H9 (cell line): Measurements from ENCODE around the gene LEPR. TPM values are rescaled to one million over a fixed set of nuclear protein-coding genes. Genes with fewer than 3 reads are reported as not detected.

Experiments
- DNase-seq: peaks from one replicate; pipeline ENCODE4 v3.0.0-alpha.2; 2017
- H2AFZ ChIP-seq: one replicate; pipeline ENCODE4 v1.6.1; 2013; ENCODE audit warnings: mild to moderate bottlenecking, low read length, control low read depth, moderate library complexity
- H2AK5ac ChIP-seq: 2 replicates; pipeline ENCODE4 v1.6.1; 2013; ENCODE audit warnings: low read length, control low read depth, mixed read lengths; ENCODE audit not compliant: insufficient read length
- H2BK120ac ChIP-seq: one replicate; pipeline ENCODE4 v1.6.1; 2013; ENCODE audit warnings: low read depth, mild to moderate bottlenecking, low read length, control low read depth, inconsistent platforms; ENCODE audit not compliant: poor library complexity, severe bottlenecking
- H2BK12ac ChIP-seq: 2 replicates; pipeline ENCODE4 v1.6.1; 2013; ENCODE audit warnings: low read length, control low read depth, mixed read lengths, low read depth; ENCODE audit not compliant: insufficient read length
- H2BK15ac ChIP-seq: 2 replicates; pipeline ENCODE4 v1.6.1; 2013; ENCODE audit warnings: low read depth, low read length, control low read depth
- H2BK20ac ChIP-seq: one replicate; pipeline ENCODE4 v1.6.1; 2013; ENCODE audit warnings: low read depth, mild to moderate bottlenecking, low read length, control low read depth, inconsistent platforms; ENCODE audit not compliant: poor library complexity, severe bottlenecking
- H2BK5ac ChIP-seq: 2 replicates; pipeline ENCODE4 v1.6.1; 2013; ENCODE audit warnings: low read length, control low read depth, mixed read lengths; ENCODE audit not compliant: insufficient read length
- H3K14ac ChIP-seq: 2 replicates; pipeline ENCODE4 v1.6.1; 2013; ENCODE audit warnings: low read length, control low read depth; ENCODE audit not compliant: insufficient read depth
- H3K18ac ChIP-seq: 2 replicates; pipeline ENCODE4 v1.6.1; 2013; ENCODE audit warnings: low read depth, mild to moderate bottlenecking, mixed read lengths, low read length, control low read depth; ENCODE audit not compliant: insufficient read length
- H3K23ac ChIP-seq: 2 replicates; pipeline ENCODE4 v1.6.1; 2013; ENCODE audit warnings: low read length, control low read depth, mixed read lengths, low read depth; ENCODE audit not compliant: insufficient read length
- H3K23me2 ChIP-seq: 2 replicates; pipeline ENCODE4 v1.6.1; 2013; ENCODE audit warnings: low read depth, mild to moderate bottlenecking, mixed read lengths, low read length, control low read depth; ENCODE audit not compliant: insufficient read length, poor library complexity, severe bottlenecking
- H3K27ac ChIP-seq: 2 replicates; pipeline ENCODE4 v1.5.1; 2013; ENCODE audit warnings: low read length, control low read depth, mixed read lengths, low read depth; ENCODE audit not compliant: insufficient read length
- H3K27me3 ChIP-seq: 2 replicates; pipeline ENCODE4 v1.6.1; 2013; ENCODE audit warnings: low read length, control low read depth, inconsistent platforms; ENCODE audit not compliant: insufficient read depth
- H3K4ac ChIP-seq: 2 replicates; pipeline ENCODE4 v1.6.1; 2013; ENCODE audit warnings: low read depth, mild to moderate bottlenecking, control low read depth, inconsistent platforms, low read length, moderate library complexity
- H3K4me1 ChIP-seq: 2 replicates; pipeline ENCODE4 v1.6.1; 2013; ENCODE audit warnings: low read length, control low read depth, inconsistent platforms; ENCODE audit not compliant: insufficient read depth
- H3K4me2 ChIP-seq: 2 replicates; pipeline ENCODE4 v1.6.1; 2013; ENCODE audit warnings: low read length, control low read depth, mixed read lengths; ENCODE audit not compliant: insufficient read length, insufficient read depth
- H3K56ac ChIP-seq: 2 replicates; pipeline ENCODE4 v1.6.1; 2013; ENCODE audit warnings: low read depth, mild to moderate bottlenecking, mixed read lengths, low read length, control low read depth; ENCODE audit not compliant: insufficient read length
- H3K79me1 ChIP-seq: 2 replicates; pipeline ENCODE4 v1.6.1; 2013; ENCODE audit warnings: low read depth, mild to moderate bottlenecking, moderate library complexity, low read length, control low read depth, inconsistent platforms; ENCODE audit not compliant: insufficient read depth, poor library complexity, severe bottlenecking
- H3K79me2 ChIP-seq: 2 replicates; pipeline ENCODE4 v1.6.1; 2013; ENCODE audit warnings: low read length, control low read depth, inconsistent platforms; ENCODE audit not compliant: insufficient read depth
- H3K9ac ChIP-seq: 2 replicates; pipeline ENCODE4 v1.6.1; 2013; ENCODE audit warnings: low read length, control low read depth, mixed read lengths; ENCODE audit not compliant: insufficient read length; ENCODE audit errors: extremely low read depth
- H3K9me3 ChIP-seq: one replicate; pipeline ENCODE4 v1.6.1; 2013; ENCODE audit warnings: low read depth, low read length, inconsistent platforms; ENCODE audit not compliant: control insufficient read depth
- H3T11ph ChIP-seq: one replicate; pipeline ENCODE4 v1.6.1; 2013; ENCODE audit warnings: mild to moderate bottlenecking, low read length, control low read depth, inconsistent platforms
- H4K20me1 ChIP-seq: one replicate; pipeline ENCODE4 v1.6.1; 2013; ENCODE audit not compliant: control insufficient read depth, insufficient read length, insufficient read depth
- H4K5ac ChIP-seq: 2 replicates; pipeline ENCODE4 v1.6.1; 2013; ENCODE audit warnings: low read depth, mild to moderate bottlenecking, mixed read lengths, low read length, control low read depth; ENCODE audit not compliant: insufficient read length
- H4K8ac ChIP-seq: replicated peaks from 2 replicates; pipeline ENCODE4 v1.6.1; 2013; ENCODE audit warnings: low read length, control low read depth, mixed read lengths, low read depth; ENCODE audit not compliant: insufficient read length
- H4K91ac ChIP-seq: 2 replicates; pipeline ENCODE4 v1.6.1; 2013; ENCODE audit warnings: low read depth, mild to moderate bottlenecking, moderate library complexity, mixed read lengths, low read length, control low read depth; ENCODE audit not compliant: insufficient read length
- H3K27ac Mint-ChIP-seq, 3 experiments: 2 replicates in 2 of 3; 3 replicates in 1 of 3; pipeline ENCODE4 v1.8.0; 2020 to 2021; ENCODE audit warnings: mixed read lengths in 3 of 3, mild to moderate bottlenecking in 1 of 3, moderate library complexity in 1 of 3
- H3K27me3 Mint-ChIP-seq: 2 replicates; pipeline ENCODE4 v1.8.0; 2021; ENCODE audit warnings: low read depth, mild to moderate bottlenecking, moderate library complexity, mixed read lengths
- H3K36me3 Mint-ChIP-seq, 3 experiments: 2 replicates in 2 of 3; 3 replicates in 1 of 3; pipeline ENCODE4 v1.8.0; 2020 to 2021; ENCODE audit warnings: low read depth in 3 of 3, mixed read lengths in 3 of 3; ENCODE audit not compliant: insufficient read depth in 1 of 3
- H3K4me1 Mint-ChIP-seq, 2 experiments: 2 replicates each; pipeline ENCODE4 v1.8.0; 2020; ENCODE audit warnings: mixed read lengths in 2 of 2
- H3K4me3 Mint-ChIP-seq, 2 experiments: 2 replicates in 1 of 2; 3 replicates in 1 of 2; pipeline ENCODE4 v1.8.0; 2020 to 2021; ENCODE audit warnings: mild to moderate bottlenecking in 2 of 2, mixed read lengths in 2 of 2, moderate library complexity in 1 of 2
- H3K9me3 Mint-ChIP-seq, 2 experiments: 2 replicates in 1 of 2; 3 replicates in 1 of 2; pipeline ENCODE4 v1.8.0; 2020; ENCODE audit warnings: mild to moderate bottlenecking in 2 of 2, mixed read lengths in 2 of 2, moderate library complexity in 1 of 2
- WGBS: extraction: QIAGEN DNeasy Blood & Tissue Kit; methylation state at CpG from one replicate; pipeline ENCODE4 v1.1.7; 2013; ENCODE audit warnings: missing lambda C conversion rate, low lambda C conversion rate, mixed read lengths; ENCODE audit not compliant: insufficient read length; ENCODE audit errors: extremely low coverage; 5-methylcytosine and 5-hydroxymethylcytosine counted together
- total RNA-seq: library from RNA; stranded (reverse); gene quantifications from 2 replicates; pipeline ENCODE4 v1.2.1, GENCODE V29; 2021
- TF ChIP-seq, protein P1 (sequence below): fragments of 200-600 bp; sonication (generic); conservative IDR thresholded peaks from 3 replicates; pipeline ENCODE4 v1.8.0; 2021; ENCODE audit warnings: antibody characterized with exemption, mild to moderate bottlenecking

LEPR gene
- total RNA-seq, 1 experiment from 2014 or later, result 3.3 TPM

DNA sequence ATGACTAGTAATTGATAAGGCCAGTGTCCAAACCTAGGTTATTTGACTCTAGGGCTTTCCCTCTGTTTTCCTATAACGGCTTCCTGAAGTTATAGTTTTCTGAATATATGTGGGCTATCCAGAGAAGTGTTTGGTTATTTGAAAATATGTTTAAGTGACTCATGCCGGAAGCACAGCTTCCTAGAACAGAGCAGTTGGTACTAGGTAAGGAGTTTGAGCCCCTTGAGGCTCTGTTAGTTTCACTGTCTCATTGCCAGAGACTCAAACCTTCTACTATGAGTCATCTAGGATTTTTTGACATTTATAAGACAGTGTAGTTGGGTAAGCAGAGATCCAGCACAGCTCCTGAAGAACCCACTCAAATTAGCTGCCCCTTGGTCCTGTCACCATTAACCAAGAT, 27.1 kb upstream of the LEPR start:
- no peak overlapping the region for H2AK5ac ChIP-seq
- H3K4me2 ChIP-seq, result no peak overlapping the region
- Mint-ChIP-seq H3K36me3 (no peaks in the 10 kb centered on the region), H3K27ac (no peak overlapping the region), H3K4me1 (peaks cover 9 to 16% of the 10 kb centered on the region in 2 experiments), H3K27me3 (no peaks in the 10 kb centered on the region), H3K9me3 (no peaks in the 10 kb centered on the region), H3K4me3 (no peak overlapping the region)
- TF ChIP-seq, protein P1, sequence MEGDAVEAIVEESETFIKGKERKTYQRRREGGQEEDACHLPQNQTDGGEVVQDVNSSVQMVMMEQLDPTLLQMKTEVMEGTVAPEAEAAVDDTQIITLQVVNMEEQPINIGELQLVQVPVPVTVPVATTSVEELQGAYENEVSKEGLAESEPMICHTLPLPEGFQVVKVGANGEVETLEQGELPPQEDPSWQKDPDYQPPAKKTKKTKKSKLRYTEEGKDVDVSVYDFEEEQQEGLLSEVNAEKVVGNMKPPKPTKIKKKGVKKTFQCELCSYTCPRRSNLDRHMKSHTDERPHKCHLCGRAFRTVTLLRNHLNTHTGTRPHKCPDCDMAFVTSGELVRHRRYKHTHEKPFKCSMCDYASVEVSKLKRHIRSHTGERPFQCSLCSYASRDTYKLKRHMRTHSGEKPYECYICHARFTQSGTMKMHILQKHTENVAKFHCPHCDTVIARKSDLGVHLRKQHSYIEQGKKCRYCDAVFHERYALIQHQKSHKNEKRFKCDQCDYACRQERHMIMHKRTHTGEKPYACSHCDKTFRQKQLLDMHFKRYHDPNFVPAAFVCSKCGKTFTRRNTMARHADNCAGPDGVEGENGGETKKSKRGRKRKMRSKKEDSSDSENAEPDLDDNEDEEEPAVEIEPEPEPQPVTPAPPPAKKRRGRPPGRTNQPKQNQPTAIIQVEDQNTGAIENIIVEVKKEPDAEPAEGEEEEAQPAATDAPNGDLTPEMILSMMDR, result no peak
- H4K20me1 ChIP-seq, result no peaks in the 10 kb centered on the region
- no peak overlapping the region for H2BK15ac ChIP-seq
- no peak overlapping the region for H4K91ac ChIP-seq
- H3K79me2 ChIP-seq, result no peaks in the 10 kb centered on the region
- H3T11ph ChIP-seq, result no peak overlapping the region
- H3K4me1 ChIP-seq, result no peaks in the 10 kb centered on the region
- no peak overlapping the region for H3K56ac ChIP-seq
- no peak overlapping the region for H4K8ac ChIP-seq
- no peak overlapping the region for H2BK5ac ChIP-seq
- DNase-seq, result no peak
- no peak overlapping the region for H3K14ac ChIP-seq
- H3K9ac ChIP-seq, result no peak overlapping the region
- H3K27me3 ChIP-seq, result no peaks in the 10 kb centered on the region
- H4K5ac ChIP-seq, result no peak overlapping the region
- no peak overlapping the region for H3K4ac ChIP-seq
- no peaks in the 10 kb centered on the region for H3K79me1 ChIP-seq
- no peak overlapping the region for H3K23ac ChIP-seq
- no peak overlapping the region for H2AFZ ChIP-seq
- no peaks in the 10 kb centered on the region for H3K23me2 ChIP-seq
- H2BK12ac ChIP-seq, result no peak overlapping the region
- H2BK120ac ChIP-seq, result no peak overlapping the region
- no peaks in the 10 kb centered on the region for H3K9me3 ChIP-seq
- no peak overlapping the region for H3K18ac ChIP-seq
- H3K27ac ChIP-seq, result no peak overlapping the region
- no peak overlapping the region for H2BK20ac ChIP-seq
- WGBS, result no CpG with 5 or more reads among the region's 2 CpGs
